Endodermal cell (in vitro differentiated cells): ENCODE data around the gene POLR3GL. TPM values are rescaled to one million over a fixed set of nuclear protein-coding genes. Genes with fewer than 3 reads are reported as not detected.

Source experiments
- DNase-seq: peaks from one replicate; pipeline ENCODE4 v3.0.0-alpha.2; 2017
- H3K27ac ChIP-seq: 2 replicates; pipeline ENCODE4 v1.5.1; 2013; ENCODE audit warnings: mild to moderate bottlenecking, low read depth, low read length, moderate library complexity
- H3K27me3 ChIP-seq: 2 replicates; pipeline ENCODE4 v1.6.1; 2013; ENCODE audit warnings: mild to moderate bottlenecking, low read length, moderate library complexity; ENCODE audit not compliant: insufficient read depth, control insufficient read depth, poor library complexity, severe bottlenecking
- H3K36me3 ChIP-seq: 2 replicates; pipeline ENCODE4 v1.7.0; 2013; ENCODE audit warnings: mild to moderate bottlenecking, low read length, moderate library complexity; ENCODE audit not compliant: control insufficient read depth, insufficient read depth
- H3K4me1 ChIP-seq: one replicate; pipeline ENCODE4 v1.7.0; 2013; ENCODE audit warnings: low read length; ENCODE audit not compliant: control insufficient read depth, insufficient read depth
- H3K4me3 ChIP-seq: 2 replicates; pipeline ENCODE4 v1.5.1; 2013; ENCODE audit warnings: mild to moderate bottlenecking, low read length, moderate library complexity
- H3K9ac ChIP-seq: 2 replicates; pipeline ENCODE4 v1.6.1; 2013; ENCODE audit warnings: mild to moderate bottlenecking, low read length, moderate library complexity; ENCODE audit not compliant: poor library complexity, severe bottlenecking; ENCODE audit errors: extremely low read depth
- H3K9me3 ChIP-seq: 2 replicates; pipeline ENCODE4 v1.6.1; 2013; ENCODE audit warnings: mild to moderate bottlenecking, low read length, moderate library complexity; ENCODE audit not compliant: control insufficient read depth
- H3K27ac Mint-ChIP-seq: 2 replicates; pipeline ENCODE4 v1.8.0; 2020; ENCODE audit warnings: mixed read lengths
- H3K27me3 Mint-ChIP-seq: 2 replicates; pipeline ENCODE4 v1.8.0; 2021; ENCODE audit warnings: mild to moderate bottlenecking, mixed read lengths; ENCODE audit not compliant: insufficient read depth
- H3K36me3 Mint-ChIP-seq: 2 replicates; pipeline ENCODE4 v1.8.0; 2020; ENCODE audit warnings: low read depth, mixed read lengths
- H3K4me1 Mint-ChIP-seq: 2 replicates; pipeline ENCODE4 v1.8.0; 2020; ENCODE audit warnings: mixed read lengths
- H3K4me3 Mint-ChIP-seq: 2 replicates; pipeline ENCODE4 v1.8.0; 2020; ENCODE audit warnings: mild to moderate bottlenecking, moderate library complexity, mixed read lengths
- H3K9me3 Mint-ChIP-seq: 2 replicates; pipeline ENCODE4 v1.8.0; 2020; ENCODE audit warnings: mild to moderate bottlenecking, mixed read lengths
- CTCF ChIP-seq: fragments of 200-600 bp; sonication (generic); conservative IDR thresholded peaks from 2 replicates; pipeline ENCODE4 v1.5.0; 2021; ENCODE audit warnings: antibody characterized with exemption, mild to moderate bottlenecking
- WGBS, 2 experiments: methylation state at CpG; one replicate each; pipeline versions ENCODE4 v1.1.5 to v1.1.7; 2013; ENCODE audit warnings: missing lambda C conversion rate in 2 of 2, mixed read lengths in 1 of 2; ENCODE audit not compliant: insufficient coverage in 1 of 2, insufficient read length in 1 of 2; 5-methylcytosine and 5-hydroxymethylcytosine counted together
- total RNA-seq, 2 donors: library from RNA; stranded (reverse); fragmentation: NEBNext Ultra II Directional in 1 of 2; extraction: Animal tissue kit (Norgen Biotek cat#: 25700) in 1 of 2; gene quantifications; 2 replicates in 1 of 2; 3 replicates in 1 of 2; pipeline ENCODE4 v1.2.1, GENCODE V29; 2021

POLR3GL gene
- total RNA-seq, 2 donors from 2014 or later: 10.2 to 13.8 TPM

GRCh38 chr1:146012703-146013558 is 48.4 kb downstream of the POLR3GL start:
- Mint-ChIP-seq H3K27me3 (peaks cover 16% of the 10 kb centered on the region), H3K9me3 (no peaks in the 10 kb centered on the region), H3K4me1 (no peaks in the 10 kb centered on the region), H3K4me3 (no peak overlapping the region), H3K27ac (no peak overlapping the region), H3K36me3 (no peaks in the 10 kb centered on the region)
- Histone ChIP-seq H3K9ac (no peak overlapping the region), H3K36me3 (no peaks in the 10 kb centered on the region), H3K9me3 (no peaks in the 10 kb centered on the region), H3K27me3 (peaks cover 14% of the 10 kb centered on the region), H3K4me3 (no peak overlapping the region), H3K4me1 (no peaks in the 10 kb centered on the region), H3K27ac (no peak overlapping the region)
- peak; percentile 81 for TF ChIP-seq CTCF
- peak; percentile 68 for DNase-seq
- WGBS, 2 experiments: 24 to 55% methylated on average over 2 to 3 of the region's 4 CpGs

- H3K4me3 ChIP-seq: no peak overlapping the region
- H3K36me3 ChIP-seq: no peaks in the 10 kb centered on the region
- H3K36me3 Mint-ChIP-seq: no peaks in the 10 kb centered on the region
- no peaks in the 10 kb centered on the region for H3K4me1 ChIP-seq
- DNase-seq: no peak
- H3K27ac ChIP-seq: no peak overlapping the region
- H3K27ac Mint-ChIP-seq: no peak overlapping the region
- H3K9ac ChIP-seq: no peak overlapping the region
- 80 to 92% methylated on average over 6 of the region's 6 CpGs for WGBS, 2 experiments
- H3K27me3 Mint-ChIP-seq: peaks cover 22% of the 10 kb centered on the region
- no peak overlapping the region for H3K4me3 Mint-ChIP-seq
- no peak for TF ChIP-seq CTCF
- H3K9me3 Mint-ChIP-seq: no peaks in the 10 kb centered on the region
- no peaks in the 10 kb centered on the region for H3K4me1 Mint-ChIP-seq
- peaks cover 20% of the 10 kb centered on the region for H3K27me3 ChIP-seq
- H3K9me3 ChIP-seq: no peaks in the 10 kb centered on the region
These were observed 49.1 kb downstream of the POLR3GL start for GRCh38 chr1:146013559-146013922.

- Mint-ChIP-seq H3K9me3 (no peaks in the 10 kb centered on the region), H3K27ac (no peak overlapping the region), H3K27me3 (peaks cover 55% of the 10 kb centered on the region), H3K4me1 (peaks cover 10% of the 10 kb centered on the region), H3K36me3 (no peaks in the 10 kb centered on the region), H3K4me3 (no peak overlapping the region)
- Histone ChIP-seq H3K4me3 (no peak overlapping the region), H3K9me3 (no peaks in the 10 kb centered on the region), H3K36me3 (no peaks in the 10 kb centered on the region), H3K27me3 (peaks cover 54% of the 10 kb centered on the region), H3K9ac (no peak overlapping the region), H3K27ac (no peak overlapping the region), H3K4me1 (no peaks in the 10 kb centered on the region)
- TF ChIP-seq CTCF: no peak
- 80 to 95% methylated on average over 1 of the region's 1 CpG for WGBS, 2 experiments
- no peak for DNase-seq
These were observed 52.4 kb downstream of the POLR3GL start for GRCh38 chr1:146016891-146017290.
